ENCODE data around the gene TMEFF2. TPM values are rescaled to one million over a fixed set of nuclear protein-coding genes. Genes with fewer than 3 reads are reported as not detected.

Gene TMEFF2
- total and polyA plus RNA-seq, 2 of the 8 experiments (the other 6 are each of a cell fraction or from before 2014, with no cell fraction given): 0.91 to 3.7 TPM

DNA sequence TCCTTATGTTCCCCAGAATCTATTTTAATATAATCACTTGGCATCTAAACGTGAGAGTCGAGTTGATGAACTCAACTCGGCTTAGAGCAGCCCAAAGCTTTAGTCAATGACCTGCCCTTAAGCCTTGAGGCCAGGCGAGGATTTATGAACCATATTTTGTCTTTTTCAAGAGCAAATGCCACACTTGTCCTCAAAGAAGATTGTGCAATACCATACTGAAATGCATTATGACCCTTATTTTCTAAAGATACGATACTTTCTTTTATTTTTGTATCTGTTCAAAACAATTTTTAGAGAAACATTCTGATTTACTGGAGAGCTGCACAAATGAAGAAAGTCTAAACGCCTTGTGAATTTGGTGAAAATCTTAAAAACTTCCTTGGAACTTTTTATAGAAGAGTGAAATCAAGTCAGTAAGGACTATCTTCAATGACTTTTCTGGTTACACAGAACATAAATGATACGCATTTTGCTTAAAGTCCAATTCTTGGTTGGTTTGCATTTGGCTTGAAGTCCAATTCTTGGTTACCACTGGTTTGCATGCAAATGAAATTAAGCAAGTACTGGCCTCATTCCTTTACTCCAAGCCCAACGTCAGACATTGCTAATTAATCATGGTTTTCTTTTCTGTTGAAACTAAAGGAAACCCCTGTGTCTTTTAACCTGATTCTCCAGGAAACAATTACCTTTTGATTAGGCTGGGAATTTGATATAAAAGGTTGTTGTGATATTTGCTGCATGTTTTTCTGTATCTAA lies 242.0 kb downstream of the TMEFF2 start:
- Histone ChIP-seq H2AFZ (ENCODE audit: low read length) (no peak overlapping the region), H2AK5ac (ENCODE audit: low read depth, low read length) (no peak overlapping the region), H3K23ac (ENCODE audit: insufficient read length) (no peak overlapping the region), H3K4me1 (replicated peaks in 1 of 4; ENCODE audit: control insufficient read depth in 3 of 4, insufficient read depth in 4 of 4, low read length in 3 of 4) (no peaks in the 10 kb centered on the region), H4K5ac (ENCODE audit: insufficient read length, low read depth, low read length) (no peak overlapping the region), H2BK12ac (ENCODE audit: low read depth, low read length) (no peak overlapping the region), H3K36me3 (ENCODE audit: control insufficient read depth in 2 of 4, insufficient read depth in 4 of 4, low read length in 3 of 4) (no peaks in the 10 kb centered on the region), H2BK120ac (replicated peaks; ENCODE audit: low read depth, low read length) (no peak overlapping the region), H4K91ac (replicated peaks; ENCODE audit: insufficient read length, low read length) (no peak overlapping the region), H2BK5ac (ENCODE audit: low read depth, low read length) (no peak overlapping the region), H2BK20ac (ENCODE audit: low read length) (no peak overlapping the region), H3K79me2 (ENCODE audit: control insufficient read depth in 1 of 2, insufficient read depth in 2 of 2, low read length in 2 of 2) (no peaks in the 10 kb centered on the region), H4K8ac (ENCODE audit: extremely low read depth, insufficient read depth, low read length) (no peak overlapping the region), H3K9me3 (ENCODE audit: insufficient read depth in 2 of 2, low read depth in 1 of 2, low read length in 1 of 2) (no peaks in the 10 kb centered on the region), H3K4me2 (ENCODE audit: insufficient read depth in 1 of 2, low read depth in 2 of 2, low read length in 2 of 2) (no peak overlapping the region), H3K18ac (ENCODE audit: extremely low read depth, low read length) (no peak overlapping the region), H4K20me1 (replicated peaks in 1 of 2; ENCODE audit: control insufficient read depth in 1 of 2, insufficient read depth in 2 of 2, low read length in 2 of 2) (no peaks in the 10 kb centered on the region), H3K23me2 (ENCODE audit: low read depth, low read length) (no peaks in the 10 kb centered on the region), H2BK15ac (ENCODE audit: low read length) (no peak overlapping the region), H3K56ac (replicated peaks; ENCODE audit: insufficient read length, low read depth, low read length) (no peak overlapping the region), H3K27ac (ENCODE audit: low read depth, low read length) (no peak overlapping the region), H3K9ac (replicated peaks in 1 of 4; ENCODE audit: extremely low read depth in 1 of 4, low read depth in 3 of 4, low read length in 3 of 4) (no peak overlapping the region), H3K4me3 (ENCODE audit: extremely low read depth in 1 of 4, insufficient read depth in 2 of 4, low read depth in 3 of 4, low read length in 4 of 4) (no peak overlapping the region), H3K4ac (replicated peaks; ENCODE audit: insufficient read length, low read depth, low read length) (no peak overlapping the region), H3K79me1 (ENCODE audit: low read depth, low read length) (no peaks in the 10 kb centered on the region), H3K14ac (ENCODE audit: insufficient read length) (no peak overlapping the region), H3K27me3 (replicated peaks in 1 of 4; ENCODE audit: control insufficient read depth in 3 of 4, extremely low read depth in 1 of 4, insufficient read depth in 3 of 4, low read length in 3 of 4) (no peaks in the 10 kb centered on the region)
- ChIA-PET CTCF (ENCODE audit: partially characterized antibody) (interaction anchor here (0.7 kb wide), 1 partner anchor 210 kb away, joined by 3 read pairs; no protein-coding TSS in a partner anchor), POLR2A (ENCODE audit: partially characterized antibody) (no interaction called here)
- 89% methylated on average over 8 of the region's 8 CpGs; no CpG with 5 or more reads in 1 of the 2 experiments for WGBS, 2 experiments (ENCODE audit: extremely low coverage in 1 of 2, insufficient coverage in 1 of 2, insufficient read length in 1 of 2, insufficient replicate concordance in 2 of 2, low coverage in 1 of 2, low lambda C conversion rate in 2 of 2, missing lambda C conversion rate in 1 of 2)
- no peak for DNase-seq (ENCODE audit: low read depth in 1 of 2, low spot score in 2 of 2)
- FAIRE-seq: no peak
- TF ChIP-seq TBP (IDR thresholded peaks at IDR 0.05; ENCODE audit: low read depth, low read length): no peak
- TF ChIP-seq CHD2 (IDR thresholded peaks at IDR 0.05; ENCODE audit: low read length): no peak
- TF ChIP-seq YY1 (IDR thresholded peaks at IDR 0.05; ENCODE audit: low read depth, low read length): no peak
- no peak for TF ChIP-seq RBBP5 (IDR thresholded peaks at IDR 0.05; ENCODE audit: borderline replicate concordance, low read depth, low read length)
- TF ChIP-seq POU5F1 (IDR thresholded peaks at IDR 0.05; ENCODE audit: low read depth, low read length): no peak
- TF ChIP-seq TCF12 (IDR thresholded peaks at IDR 0.05; ENCODE audit: low read depth, low read length): no peak
- no peak for TF ChIP-seq POLR2AphosphoS5 (IDR thresholded peaks at IDR 0.05; ENCODE audit: low read depth, low read length)
- TF ChIP-seq, protein P1, sequence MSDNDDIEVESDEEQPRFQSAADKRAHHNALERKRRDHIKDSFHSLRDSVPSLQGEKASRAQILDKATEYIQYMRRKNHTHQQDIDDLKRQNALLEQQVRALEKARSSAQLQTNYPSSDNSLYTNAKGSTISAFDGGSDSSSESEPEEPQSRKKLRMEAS (IDR thresholded peaks at IDR 0.05): no peak
- no peak for TF ChIP-seq FOSL1 (IDR thresholded peaks at IDR 0.05; ENCODE audit: insufficient read depth, low read depth, low read length)
- TF ChIP-seq EZH2 (IDR thresholded peaks at IDR 0.05; ENCODE audit: low read depth, low read length, severe bottlenecking): no peak

Measured in H1 (cell line).